GM12891 (cell line): Measurements from ENCODE around the gene MCHR1.

ENCODE experiments used
- PAX5 ChIP-seq: IDR thresholded peaks from 2 replicates; pipeline ENCODE4 v1.6.1; 2011; ENCODE audit warnings: low read length, moderate library complexity, mild to moderate bottlenecking; ENCODE audit not compliant: insufficient read depth, severe bottlenecking
- POLR2A ChIP-seq: IDR thresholded peaks from 2 replicates; pipeline ENCODE4 v1.6.1; 2011; ENCODE audit warnings: low read depth, low read length, control low read depth
- POLR2AphosphoS5 ChIP-seq: IDR thresholded peaks from 2 replicates; pipeline ENCODE4 v1.6.1; 2011; ENCODE audit warnings: low read depth, low read length, control low read depth
- SPI1 ChIP-seq: IDR thresholded peaks from 2 replicates; pipeline ENCODE4 v1.6.1; 2011; ENCODE audit warnings: low read depth, low read length, control low read depth

- no peak for TF ChIP-seq POLR2A
- TF ChIP-seq POLR2AphosphoS5 = no peak
- no peak for TF ChIP-seq PAX5
- no peak for TF ChIP-seq SPI1
These were observed 42.0 kb downstream of the MCHR1 start for GRCh38 chr22:40721266-40721665.
